HG02571 (cell line): Measurements from ENCODE around the gene SNX30.

ENCODE experiments used
- ATAC-seq: cut with Tn5 transposase; IDR thresholded peaks from one replicate; pipeline ENCODE4 v1.9.1; 2021; ENCODE audit warnings: mild to moderate bottlenecking, moderate library complexity; ENCODE audit not compliant: unreplicated experiment

The SNX30 gene

GRCh38 chr9:112853882-112854585 is 103.5 kb downstream of the SNX30 start:
- ATAC-seq: no peak

GRCh38 chr9:112854657-112855056 is 104.1 kb downstream of the SNX30 start:
- ATAC-seq: no peak

GRCh38 chr9:112856200-112856599 is 105.6 kb downstream of the SNX30 start:
- no peak for ATAC-seq

- ATAC-seq: no peak
Observed at GRCh38 chr9:112856843-112857242, 106.3 kb downstream of the SNX30 start.

- no peak for ATAC-seq
Observed at GRCh38 chr9:112858005-112858404, 107.4 kb downstream of the SNX30 start.

GRCh38 chr9:112858625-112859147 is 108.1 kb downstream of the SNX30 start:
- ATAC-seq: peak; percentile 67

- ATAC-seq: no peak
Observed at GRCh38 chr9:112860451-112860850, 109.9 kb downstream of the SNX30 start.

- no peak for ATAC-seq
Observed at GRCh38 chr9:112861155-112861554, 110.6 kb downstream of the SNX30 start.

GRCh38 chr9:112861638-112862555 is 111.3 kb downstream of the SNX30 start:
- ATAC-seq: no peak

GRCh38 chr9:112863214-112863613 is 112.7 kb downstream of the SNX30 start:
- no peak for ATAC-seq

GRCh38 chr9:112863746-112864145 is 113.2 kb downstream of the SNX30 start:
- ATAC-seq: no peak

- no peak for ATAC-seq
Observed at GRCh38 chr9:112864403-112864802, 113.8 kb downstream of the SNX30 start.

GRCh38 chr9:112864982-112865381 is 114.4 kb downstream of the SNX30 start:
- no peak for ATAC-seq

GRCh38 chr9:112866662-112867274 is 116.2 kb downstream of the SNX30 start:
- ATAC-seq: no peak

GRCh38 chr9:112867275-112867991 is 116.9 kb downstream of the SNX30 start:
- no peak for ATAC-seq

- ATAC-seq: no peak
Observed at GRCh38 chr9:112868461-112868860, 117.9 kb downstream of the SNX30 start.

- ATAC-seq: no peak
Observed at GRCh38 chr9:112869041-112869529, 118.5 kb downstream of the SNX30 start.

- no peak for ATAC-seq
Observed at GRCh38 chr9:112869917-112870316, 119.4 kb downstream of the SNX30 start.

GRCh38 chr9:112870556-112870955 is 120.0 kb downstream of the SNX30 start:
- no peak for ATAC-seq

GRCh38 chr9:112872019-112872418 is 121.5 kb downstream of the SNX30 start:
- no peak for ATAC-seq
